HEK293T (cell line): ENCODE data around the gene CACNA1C.

Source experiments
- CTCF ChIA-PET: fragments of 350-600 bp; formaldehyde crosslinking; extraction: SDS; loops from one replicate; lab custom pipeline; 2021; ENCODE audit warnings: antibody characterized with exemption, inconsistent platforms; lab: Yijun Ruan, JAX
- POLR2A ChIA-PET: fragments of 350-600 bp; formaldehyde crosslinking; extraction: SDS; loops from one replicate; lab custom pipeline; 2020; ENCODE audit warnings: antibody characterized with exemption, inconsistent platforms; lab: Yijun Ruan, JAX
- DNase-seq: peaks from one replicate; pipeline ENCODE4 v3.0.0; 2012; ENCODE audit warnings: mixed read lengths; ENCODE audit errors: extremely low spot score
- ARNT ChIP-seq: fragments of 450-650 bp; IDR thresholded peaks from 2 replicates; pipeline ENCODE4 v1.6.1; 2017; ENCODE audit warnings: mild to moderate bottlenecking
- CTBP1 ChIP-seq: fragments of 450-650 bp; IDR thresholded peaks from 2 replicates; pipeline ENCODE4 v1.6.1; 2016; ENCODE audit warnings: borderline replicate concordance
- ELF4 ChIP-seq: fragments of 450-650 bp; IDR thresholded peaks from 2 replicates; pipeline ENCODE4 v1.6.1; 2017; ENCODE audit warnings: antibody characterized with exemption
- FOXA1 ChIP-seq: fragments of 450-650 bp; IDR thresholded peaks from 2 replicates; pipeline ENCODE4 v1.6.1; 2016; ENCODE audit warnings: mild to moderate bottlenecking
- FOXK2 ChIP-seq: fragments of 450-650 bp; IDR thresholded peaks from 2 replicates; pipeline ENCODE4 v1.6.1; 2016; ENCODE audit warnings: mild to moderate bottlenecking
- FOXM1 ChIP-seq: fragments of 450-650 bp; IDR thresholded peaks from 2 replicates; pipeline ENCODE4 v1.6.1; 2017; ENCODE audit warnings: mild to moderate bottlenecking, borderline replicate concordance
- HDGF ChIP-seq: fragments of 450-650 bp; IDR thresholded peaks from 2 replicates; pipeline ENCODE4 v1.6.1; 2017; ENCODE audit warnings: antibody characterized with exemption, borderline replicate concordance
- L3MBTL2 ChIP-seq: fragments of 450-650 bp; conservative IDR thresholded peaks from 2 replicates; pipeline ENCODE4 v1.6.1; 2016; ENCODE audit warnings: mild to moderate bottlenecking
- LEF1 ChIP-seq: fragments of 450-650 bp; IDR thresholded peaks from 2 replicates; pipeline ENCODE4 v1.6.1; 2017; ENCODE audit warnings: mild to moderate bottlenecking, borderline replicate concordance
- NFRKB ChIP-seq: fragments of 450-650 bp; IDR thresholded peaks from 2 replicates; pipeline ENCODE4 v1.6.1; 2016; ENCODE audit warnings: mild to moderate bottlenecking, moderate library complexity
- SP1 ChIP-seq: fragments of 450-650 bp; IDR thresholded peaks from 2 replicates; pipeline ENCODE4 v1.6.1; 2017
- SUZ12 ChIP-seq: fragments of 450-650 bp; IDR thresholded peaks from 2 replicates; pipeline ENCODE4 v1.6.1; 2016; ENCODE audit warnings: mild to moderate bottlenecking
- TARDBP ChIP-seq: fragments of 450-650 bp; IDR thresholded peaks from 2 replicates; pipeline ENCODE4 v1.6.1; 2016
- ZNF384 ChIP-seq: fragments of 450-650 bp; IDR thresholded peaks from 2 replicates; pipeline ENCODE4 v1.6.1; 2016
- TF ChIP-seq, protein P1 (sequence below): fragments of 450-650 bp; IDR thresholded peaks from 2 replicates; pipeline ENCODE4 v1.6.1; 2016

Gene CACNA1C

DNA sequence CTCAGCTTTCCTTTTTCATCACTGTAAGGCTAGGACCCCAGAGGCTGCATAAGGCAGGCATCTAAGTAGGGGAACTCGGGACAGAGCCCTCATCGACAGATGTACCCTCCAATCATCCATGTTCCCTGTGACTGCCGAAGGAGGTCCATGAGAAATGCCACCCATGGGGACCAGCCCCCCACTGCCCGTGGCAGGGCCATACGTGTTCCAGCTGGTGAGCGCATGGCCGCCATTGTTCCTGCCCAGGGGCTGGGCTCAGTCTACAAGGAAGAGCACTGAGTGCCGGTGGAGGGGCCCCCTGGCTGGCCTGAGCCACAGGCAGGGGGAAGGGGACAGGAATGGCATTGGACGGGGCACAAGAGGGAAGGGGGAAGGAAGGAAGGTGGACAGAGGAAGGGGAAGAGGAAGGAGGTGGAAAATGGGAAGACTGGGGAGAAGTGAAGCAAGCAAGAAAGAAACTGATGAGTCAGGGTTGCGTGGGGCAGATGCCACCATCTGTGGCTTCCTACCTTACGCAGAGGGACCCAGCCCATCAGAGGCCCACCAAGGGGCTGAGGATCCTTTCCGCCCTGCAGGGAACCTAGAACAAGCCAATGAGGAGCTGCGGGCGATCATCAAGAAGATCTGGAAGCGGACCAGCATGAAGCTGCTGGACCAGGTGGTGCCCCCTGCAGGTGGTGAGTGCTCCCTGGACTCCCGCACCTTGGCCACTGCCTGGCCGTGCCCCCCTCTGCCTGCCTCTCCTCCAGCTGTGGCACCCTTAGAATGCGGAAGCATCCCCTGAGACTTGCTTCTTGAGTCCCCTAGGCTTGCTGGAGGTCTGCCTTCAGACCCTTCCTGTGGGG lies 621.4 kb downstream of the CACNA1C start:
- TF ChIP-seq FOXK2 = no peak
- TF ChIP-seq HDGF = no peak
- no peak for TF ChIP-seq TARDBP
- no peak for TF ChIP-seq ARNT
- no peak for DNase-seq
- CTCF ChIA-PET = interaction anchor here (0.6 kb wide), 1 partner anchor 14 kb away, joined by 4 read pairs; no protein-coding TSS in a partner anchor
- POLR2A ChIA-PET = interaction anchor here (0.5 kb wide), 1 partner anchor 8 kb away, joined by 3 read pairs; no protein-coding TSS in a partner anchor

DNA sequence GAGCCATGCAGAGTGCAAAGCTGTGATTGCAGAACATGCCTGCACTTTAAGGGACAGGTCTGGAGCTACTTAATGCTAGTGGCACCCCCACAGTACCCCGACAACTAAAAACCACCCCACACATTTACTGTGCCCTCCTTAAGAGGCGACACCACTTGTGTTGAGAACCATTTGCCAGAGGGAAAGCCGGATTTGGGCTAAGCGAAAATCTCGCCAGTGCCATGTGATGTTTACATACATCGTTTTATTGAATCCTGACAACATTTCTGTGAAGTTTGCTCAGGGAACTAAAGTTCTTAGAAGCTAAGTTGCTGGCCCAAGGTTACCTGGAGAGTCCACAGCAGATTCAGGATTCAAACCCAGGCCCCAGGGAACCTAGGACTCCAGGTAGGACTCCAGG lies 623.0 kb downstream of the CACNA1C start:
- no peak for DNase-seq
- CTCF ChIA-PET = no interaction called here
- POLR2A ChIA-PET = no interaction called here
- TF ChIP-seq CTBP1 (no peak), FOXK2 (no peak), NFRKB (no peak), L3MBTL2 (no peak), SP1 (no peak), FOXM1 (no peak)

DNA sequence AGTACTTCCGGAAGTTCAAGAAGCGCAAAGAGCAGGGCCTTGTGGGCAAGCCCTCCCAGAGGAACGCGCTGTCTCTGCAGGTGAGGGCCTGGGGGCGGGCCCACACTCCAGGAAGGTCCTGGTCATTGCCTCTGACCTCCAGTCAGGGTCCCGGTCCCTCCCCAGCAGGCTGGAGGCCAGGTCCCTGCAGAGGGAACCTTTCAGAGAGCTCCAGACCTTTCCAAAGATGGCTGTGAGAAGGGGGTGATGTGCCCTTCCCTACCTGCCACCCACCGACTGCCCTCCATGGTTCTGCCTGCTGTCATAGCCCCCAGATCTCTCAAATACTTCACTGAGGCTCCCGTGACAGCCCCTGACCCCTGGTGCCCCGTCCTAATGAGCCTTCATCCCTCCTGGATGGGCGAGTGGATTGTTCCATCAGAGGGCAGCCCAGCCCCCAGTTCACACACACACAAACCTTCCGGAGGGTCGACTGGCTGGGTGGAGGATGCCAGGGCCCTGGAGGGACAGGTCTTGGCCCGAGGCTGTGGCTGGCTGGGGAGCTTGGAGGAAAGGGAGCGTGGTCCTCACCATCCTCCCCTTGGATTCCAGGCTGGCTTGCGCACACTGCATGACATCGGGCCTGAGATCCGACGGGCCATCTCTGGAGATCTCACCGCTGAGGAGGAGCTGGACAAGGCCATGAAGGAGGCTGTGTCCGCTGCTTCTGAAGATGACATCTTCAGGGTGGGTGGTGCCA lies 624.5 kb downstream of the CACNA1C start:
- CTCF ChIA-PET = no interaction called here
- no peak for DNase-seq
- TF ChIP-seq FOXK2 = no peak
- no peak for TF ChIP-seq SUZ12
- TF ChIP-seq TARDBP = no peak
- TF ChIP-seq, protein P1, sequence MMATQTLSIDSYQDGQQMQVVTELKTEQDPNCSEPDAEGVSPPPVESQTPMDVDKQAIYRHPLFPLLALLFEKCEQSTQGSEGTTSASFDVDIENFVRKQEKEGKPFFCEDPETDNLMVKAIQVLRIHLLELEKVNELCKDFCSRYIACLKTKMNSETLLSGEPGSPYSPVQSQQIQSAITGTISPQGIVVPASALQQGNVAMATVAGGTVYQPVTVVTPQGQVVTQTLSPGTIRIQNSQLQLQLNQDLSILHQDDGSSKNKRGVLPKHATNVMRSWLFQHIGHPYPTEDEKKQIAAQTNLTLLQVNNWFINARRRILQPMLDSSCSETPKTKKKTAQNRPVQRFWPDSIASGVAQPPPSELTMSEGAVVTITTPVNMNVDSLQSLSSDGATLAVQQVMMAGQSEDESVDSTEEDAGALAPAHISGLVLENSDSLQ = no peak
- POLR2A ChIA-PET = no interaction called here

DNA sequence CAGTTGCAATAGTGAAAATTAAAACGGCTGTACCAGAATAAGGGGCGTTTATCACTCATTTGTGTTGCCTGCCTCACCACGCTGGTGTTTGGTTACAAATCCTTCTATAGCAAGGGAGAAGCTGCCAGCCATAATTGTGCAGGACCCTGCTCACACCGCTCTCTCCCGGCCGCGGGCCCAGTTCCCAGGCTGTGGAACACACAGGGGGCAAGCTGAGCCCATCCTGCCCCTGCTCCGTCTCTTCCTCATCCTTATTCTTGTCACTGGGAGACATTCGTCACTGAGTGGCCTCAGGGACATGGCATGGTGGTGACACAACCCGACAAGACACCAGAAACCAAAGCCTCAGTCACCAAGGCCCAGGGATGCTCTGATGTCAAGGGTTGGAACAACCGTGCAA lies 625.6 kb downstream of the CACNA1C start:
- ChIA-PET CTCF (no interaction called here), POLR2A (no interaction called here)
- no peak for TF ChIP-seq LEF1
- TF ChIP-seq FOXA1 = no peak
- no peak for TF ChIP-seq L3MBTL2
- no peak for TF ChIP-seq SP1
- TF ChIP-seq, protein P1 = no peak
- TF ChIP-seq ARNT = no peak
- TF ChIP-seq ZNF384 = no peak
- DNase-seq = no peak

DNA sequence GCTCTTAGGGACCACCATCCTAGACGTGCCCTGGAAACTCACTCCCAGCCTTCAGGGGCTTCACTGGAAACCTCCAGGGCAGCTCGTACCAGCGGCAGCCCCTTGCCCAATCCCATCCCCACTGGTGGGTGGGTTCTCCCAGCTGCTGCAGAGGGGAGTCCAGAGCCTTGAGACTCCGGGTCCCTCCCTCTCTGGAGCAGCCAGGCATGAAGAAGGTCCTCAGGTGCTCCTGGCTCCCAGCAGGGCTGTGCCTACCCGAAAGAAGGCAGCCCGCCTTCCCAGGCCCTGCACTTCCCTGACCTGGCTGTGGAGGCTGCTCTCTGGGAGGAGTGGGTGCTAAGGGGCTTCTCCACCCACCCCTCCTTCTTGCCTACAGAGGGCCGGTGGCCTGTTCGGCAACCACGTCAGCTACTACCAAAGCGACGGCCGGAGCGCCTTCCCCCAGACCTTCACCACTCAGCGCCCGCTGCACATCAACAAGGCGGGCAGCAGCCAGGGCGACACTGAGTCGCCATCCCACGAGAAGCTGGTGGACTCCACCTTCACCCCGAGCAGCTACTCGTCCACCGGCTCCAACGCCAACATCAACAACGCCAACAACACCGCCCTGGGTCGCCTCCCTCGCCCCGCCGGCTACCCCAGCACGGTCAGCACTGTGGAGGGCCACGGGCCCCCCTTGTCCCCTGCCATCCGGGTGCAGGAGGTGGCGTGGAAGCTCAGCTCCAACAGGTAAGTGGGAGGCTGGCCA lies 626.5 kb downstream of the CACNA1C start:
- ChIA-PET CTCF (no interaction called here), POLR2A (no interaction called here)
- DNase-seq = no peak
- TF ChIP-seq, protein P1 = no peak
- TF ChIP-seq CTBP1 (no peak), FOXK2 (no peak), SUZ12 (no peak), NFRKB (no peak), HDGF (no peak), FOXM1 (no peak), SP1 (no peak), ARNT (no peak), TARDBP (no peak)

DNA sequence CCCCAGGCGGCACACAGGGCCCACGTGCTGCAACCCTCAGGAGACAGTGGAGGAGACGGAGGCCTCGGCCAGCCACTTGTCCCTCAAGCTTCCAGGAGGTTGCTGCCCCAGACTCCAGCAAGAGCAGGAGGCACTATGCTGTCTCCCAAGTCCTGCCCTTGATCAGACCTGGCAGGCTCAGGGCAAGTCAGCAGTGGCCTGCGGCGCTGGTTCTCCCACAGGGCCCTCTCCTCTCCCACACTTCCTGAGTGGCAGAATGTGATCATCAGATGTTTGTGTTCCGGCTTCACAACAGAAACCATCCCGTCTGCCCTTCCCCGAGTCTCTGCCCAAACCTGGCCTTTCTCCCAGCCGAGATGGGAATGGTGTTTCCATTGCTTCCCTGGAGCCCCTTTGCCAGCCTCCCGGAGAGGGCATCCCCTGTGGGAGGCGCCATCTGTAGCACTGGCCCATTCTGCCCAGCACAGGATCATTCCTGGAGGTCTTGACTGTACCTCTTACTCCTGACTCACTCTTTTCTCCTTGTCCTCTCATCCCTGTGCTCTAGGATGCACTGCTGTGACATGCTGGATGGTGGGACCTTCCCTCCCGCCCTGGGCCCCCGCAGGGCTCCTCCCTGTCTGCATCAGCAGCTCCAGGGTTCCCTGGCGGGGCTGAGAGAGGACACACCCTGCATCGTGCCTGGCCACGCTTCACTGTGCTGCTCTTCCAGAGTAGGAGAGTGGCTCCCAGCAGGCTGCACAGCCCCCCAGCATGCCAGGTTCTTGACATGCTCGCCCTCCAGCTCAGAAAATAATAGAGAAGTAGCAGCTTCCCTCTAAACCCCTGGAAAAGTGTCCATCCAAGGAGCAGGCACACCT lies 627.3 kb downstream of the CACNA1C start:
- DNase-seq = no peak
- TF ChIP-seq L3MBTL2 (no peak), ARNT (no peak), LEF1 (no peak), NFRKB (no peak), FOXK2 (no peak), ELF4 (no peak), TARDBP (no peak), FOXA1 (no peak)
- ChIA-PET CTCF (no interaction called here), POLR2A (no interaction called here)
